Measurements from ENCODE around the gene DZIP3.

DNA sequence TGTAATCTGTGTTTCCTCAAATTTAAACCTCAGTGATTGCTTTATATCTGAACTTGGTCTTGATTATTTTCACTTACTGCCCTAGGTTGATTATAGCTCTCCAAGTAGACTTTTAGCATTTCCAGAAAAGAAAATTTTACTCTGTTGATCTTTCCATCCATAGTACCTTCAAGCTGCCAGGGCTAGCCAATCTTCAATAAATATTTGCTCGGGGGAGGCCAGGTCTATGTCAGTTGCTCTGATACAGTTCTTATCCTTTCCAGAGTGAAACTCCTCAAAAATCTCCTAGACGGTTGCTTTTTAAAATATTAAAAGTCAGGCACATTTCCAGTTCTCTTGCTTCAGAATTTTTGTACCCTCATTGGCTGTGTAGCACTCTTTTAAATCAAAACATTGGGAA is 128.9 kb downstream of the DZIP3 start:
- TF ChIP-seq, protein P1, sequence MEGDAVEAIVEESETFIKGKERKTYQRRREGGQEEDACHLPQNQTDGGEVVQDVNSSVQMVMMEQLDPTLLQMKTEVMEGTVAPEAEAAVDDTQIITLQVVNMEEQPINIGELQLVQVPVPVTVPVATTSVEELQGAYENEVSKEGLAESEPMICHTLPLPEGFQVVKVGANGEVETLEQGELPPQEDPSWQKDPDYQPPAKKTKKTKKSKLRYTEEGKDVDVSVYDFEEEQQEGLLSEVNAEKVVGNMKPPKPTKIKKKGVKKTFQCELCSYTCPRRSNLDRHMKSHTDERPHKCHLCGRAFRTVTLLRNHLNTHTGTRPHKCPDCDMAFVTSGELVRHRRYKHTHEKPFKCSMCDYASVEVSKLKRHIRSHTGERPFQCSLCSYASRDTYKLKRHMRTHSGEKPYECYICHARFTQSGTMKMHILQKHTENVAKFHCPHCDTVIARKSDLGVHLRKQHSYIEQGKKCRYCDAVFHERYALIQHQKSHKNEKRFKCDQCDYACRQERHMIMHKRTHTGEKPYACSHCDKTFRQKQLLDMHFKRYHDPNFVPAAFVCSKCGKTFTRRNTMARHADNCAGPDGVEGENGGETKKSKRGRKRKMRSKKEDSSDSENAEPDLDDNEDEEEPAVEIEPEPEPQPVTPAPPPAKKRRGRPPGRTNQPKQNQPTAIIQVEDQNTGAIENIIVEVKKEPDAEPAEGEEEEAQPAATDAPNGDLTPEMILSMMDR (IDR thresholded peaks at IDR 0.05) = no peak
- no peak for TF ChIP-seq EZH2 (IDR thresholded peaks at IDR 0.05)
- no peak for TF ChIP-seq EZH2phosphoT487 (IDR thresholded peaks at IDR 0.05)

All from neural progenitor cell (in vitro differentiated cells).